GM19463 (cell line): ENCODE results near the gene GARNL3.

ENCODE experiments used
- ATAC-seq: cut with Tn5 transposase; IDR thresholded peaks from one replicate; pipeline ENCODE4 v1.9.1; 2021; ENCODE audit warnings: mild to moderate bottlenecking, moderate library complexity; ENCODE audit not compliant: unreplicated experiment

GARNL3 gene

GRCh38 chr9:127308652-127309434 is 44.3 kb downstream of the GARNL3 start:
- ATAC-seq, result no peak

- no peak for ATAC-seq
Observed at GRCh38 chr9:127309715-127310114, 45.1 kb downstream of the GARNL3 start.

GRCh38 chr9:127311239-127311741 is 46.7 kb downstream of the GARNL3 start:
- ATAC-seq, result no peak

GRCh38 chr9:127313042-127313560 is 48.5 kb downstream of the GARNL3 start:
- ATAC-seq, result no peak

GRCh38 chr9:127314911-127315310 is 50.3 kb downstream of the GARNL3 start:
- ATAC-seq, result no peak

GRCh38 chr9:127316586-127317323 is 52.2 kb downstream of the GARNL3 start:
- ATAC-seq, result no peak

GRCh38 chr9:127318651-127319167 is 54.1 kb downstream of the GARNL3 start:
- ATAC-seq, result no peak

- no peak for ATAC-seq
Observed at GRCh38 chr9:127319366-127320114, 55.0 kb downstream of the GARNL3 start.

- no peak for ATAC-seq
Observed at GRCh38 chr9:127320115-127320378, 55.5 kb downstream of the GARNL3 start.

GRCh38 chr9:127323393-127323792 is 58.8 kb downstream of the GARNL3 start:
- no peak for ATAC-seq

GRCh38 chr9:127330501-127330900 is 65.9 kb downstream of the GARNL3 start:
- ATAC-seq, result no peak

GRCh38 chr9:127333221-127334064 is 68.9 kb downstream of the GARNL3 start:
- ATAC-seq, result no peak

GRCh38 chr9:127334725-127335124 is 70.2 kb downstream of the GARNL3 start:
- no peak for ATAC-seq

- no peak for ATAC-seq
Observed at GRCh38 chr9:127336086-127336485, 71.5 kb downstream of the GARNL3 start.

GRCh38 chr9:127336506-127337352 is 72.2 kb downstream of the GARNL3 start:
- no peak for ATAC-seq

- no peak for ATAC-seq
Observed at GRCh38 chr9:127340721-127341120, 76.1 kb downstream of the GARNL3 start.

GRCh38 chr9:127341152-127341551 is 76.6 kb downstream of the GARNL3 start:
- ATAC-seq, result no peak

GRCh38 chr9:127344368-127345000 is 79.9 kb downstream of the GARNL3 start:
- no peak for ATAC-seq

GRCh38 chr9:127345566-127345965 is 81.0 kb downstream of the GARNL3 start:
- no peak for ATAC-seq
